Hematopoietic multipotent progenitor cell treated with erythropoietin and hydrocortisone succinate and interleukin-3 and kit ligand, for 8 days (in vitro differentiated cells): Measurements from ENCODE around the gene CCNL1.
"Not testable (repeated sequence)": the region's sequence is repeated elsewhere in the genome, so short reads cannot be mapped to it uniquely, and the experiment has no call there.

Experiments used
- DNase-seq: peaks from one replicate; pipeline ENCODE4 v3.0.0-alpha.2; 2015

The CCNL1 gene

DNA sequence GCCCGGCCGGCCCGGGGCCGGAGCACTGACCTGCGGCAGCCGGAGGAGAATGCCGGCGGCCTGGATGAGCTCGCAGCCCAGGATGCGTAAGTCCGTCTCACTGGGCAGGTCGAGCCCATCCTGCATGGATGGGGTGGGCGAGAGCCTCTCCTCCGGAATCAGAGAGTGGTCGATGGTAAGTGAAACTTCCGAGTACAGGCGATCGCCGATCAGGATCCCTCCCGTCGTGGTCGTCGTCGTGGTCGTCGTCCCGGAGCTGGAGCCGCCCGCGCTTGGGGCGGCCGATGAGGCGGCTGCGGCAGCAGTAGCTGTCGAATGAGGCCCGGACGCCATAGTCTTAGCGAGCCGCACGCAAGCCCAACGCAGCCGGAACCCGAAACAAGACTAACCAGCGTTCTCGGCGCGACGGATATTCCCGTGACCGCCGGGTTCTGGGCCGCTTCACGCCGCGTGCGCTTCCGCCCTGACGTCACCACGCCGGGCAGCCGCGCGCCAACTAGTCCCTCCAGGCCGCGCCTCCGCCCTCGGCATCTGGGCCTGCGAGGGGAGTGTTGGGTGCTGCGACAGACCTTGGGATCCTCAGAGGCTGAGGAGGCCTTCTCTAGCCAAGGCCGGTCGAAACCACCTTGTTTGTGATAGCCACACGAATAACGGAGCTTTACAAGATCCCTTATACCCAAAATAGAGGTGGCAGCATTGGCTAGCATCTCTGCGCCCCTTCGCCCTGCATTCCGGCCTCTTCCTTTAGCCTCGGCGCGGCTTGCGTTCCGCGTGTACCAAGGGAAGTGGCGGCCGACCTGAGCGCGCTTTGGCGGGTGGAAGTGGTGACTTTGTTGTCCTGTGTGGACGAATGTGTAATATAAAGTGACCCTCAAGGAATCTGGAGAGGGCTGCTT is at the start of gene CCNL1:
TSS of gene CCNL1 (minus strand) at position 386 of the 896 bp plus-strand sequence. CDS start at position 333, 53 bp downstream.
- DNase-seq = peak; percentile 96

DNA sequence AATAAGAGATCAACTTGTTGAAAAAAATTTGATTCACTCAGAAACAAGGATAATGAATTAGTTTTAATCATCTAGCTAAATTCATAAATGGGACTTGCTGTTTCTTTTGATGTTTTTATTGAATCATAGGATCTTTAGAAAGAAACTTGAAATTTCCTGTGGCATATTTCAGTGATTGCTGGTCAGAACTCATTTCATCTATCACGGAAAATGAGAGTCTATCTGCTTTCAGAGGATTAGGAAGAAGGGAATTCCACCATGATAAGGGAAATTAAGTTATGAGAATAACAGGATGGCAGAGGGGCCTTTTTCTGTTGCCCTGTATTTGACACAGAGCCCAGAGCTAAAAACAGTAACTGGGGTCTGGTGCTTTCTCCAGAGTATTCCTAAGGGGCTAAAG is 44.9 kb upstream of the CCNL1 start:
- DNase-seq = no peak

DNA sequence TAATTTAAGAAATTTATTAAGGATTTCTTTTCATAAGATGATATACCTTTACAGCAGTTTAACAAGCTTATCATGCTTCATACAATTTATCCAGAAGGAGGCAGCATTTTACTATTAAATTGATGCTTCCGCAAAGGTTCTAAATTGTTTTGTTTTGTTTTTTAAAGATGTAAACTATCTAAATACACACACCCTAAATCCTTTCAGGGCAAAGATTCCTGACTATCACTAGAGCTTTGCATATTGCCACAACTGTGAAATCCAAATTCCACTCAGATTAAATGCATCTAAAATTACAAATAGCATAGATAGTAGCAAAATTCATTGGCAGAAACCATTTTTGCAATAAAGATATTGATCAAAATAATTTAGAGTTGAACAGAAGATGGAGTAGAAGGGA is 44.5 kb upstream of the CCNL1 start:
- peak; percentile 43 for DNase-seq

DNA sequence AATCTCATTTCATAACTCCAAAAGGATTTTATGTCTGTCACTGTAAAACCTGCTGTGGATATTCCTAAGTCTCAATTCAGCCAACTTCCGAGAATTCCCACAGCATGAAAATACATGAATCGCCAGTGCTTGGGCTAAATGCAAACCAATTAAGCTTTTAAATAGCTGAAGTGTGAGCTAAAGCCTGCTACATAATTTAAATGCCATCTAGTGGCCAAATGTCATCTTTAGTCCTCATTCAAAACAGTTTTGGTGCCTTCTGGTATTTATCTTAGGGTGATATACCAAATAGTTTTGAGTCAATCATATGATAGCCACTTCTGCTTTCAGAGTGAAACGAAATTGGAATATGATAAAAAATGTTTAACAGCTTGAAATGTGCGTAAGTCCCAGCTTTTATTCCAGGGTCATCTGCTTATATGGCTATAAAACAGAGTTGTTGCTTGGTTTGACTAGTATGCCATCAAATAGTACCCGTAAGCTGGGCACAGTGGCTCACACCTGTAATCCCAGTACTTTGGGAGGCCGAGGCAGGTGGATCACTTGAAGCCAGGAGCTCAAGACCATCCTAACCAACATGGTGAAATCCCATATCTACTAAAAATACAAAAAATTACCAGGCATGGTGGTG is 41.8 kb upstream of the CCNL1 start:
- DNase-seq = peak; percentile 62

DNA sequence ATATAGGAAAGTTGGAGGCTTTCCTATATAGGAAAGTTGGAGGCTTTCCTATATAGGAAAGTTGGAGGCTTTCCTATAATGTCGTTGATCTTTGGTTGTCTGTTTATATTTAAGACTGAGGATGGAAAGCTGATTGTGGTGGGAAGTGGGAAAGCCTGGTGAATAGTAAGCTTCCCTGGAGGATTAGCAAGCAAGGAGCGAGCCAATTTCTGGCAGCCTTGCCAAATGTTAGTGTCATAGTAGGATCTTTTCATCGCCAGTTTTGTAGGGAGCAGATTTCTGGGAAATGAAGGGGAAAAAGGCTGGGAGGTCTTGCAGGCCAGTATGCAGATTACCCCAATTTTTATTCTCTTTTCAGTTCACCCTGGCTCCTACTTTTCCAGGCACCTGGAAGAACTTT is 39.9 kb upstream of the CCNL1 start:
- DNase-seq = no peak

DNA sequence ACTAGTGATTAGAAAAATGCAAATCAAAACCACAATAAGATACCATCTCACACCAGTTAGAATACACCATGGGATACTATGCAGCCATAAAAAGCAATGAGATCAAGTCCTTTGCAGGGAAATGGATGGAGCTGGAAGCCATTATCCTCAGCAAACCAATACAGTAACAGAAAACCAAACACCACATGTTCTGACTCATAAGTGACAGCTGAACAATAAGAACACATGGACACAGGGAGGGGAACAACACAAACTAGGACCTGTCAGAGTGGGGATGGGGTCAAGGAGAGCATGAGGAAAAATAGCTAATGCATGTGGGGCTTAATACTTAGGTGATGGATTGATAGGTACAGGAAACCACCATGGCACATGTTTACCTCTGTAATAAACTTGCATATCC is 36.0 kb upstream of the CCNL1 start:
- no peak for DNase-seq

DNA sequence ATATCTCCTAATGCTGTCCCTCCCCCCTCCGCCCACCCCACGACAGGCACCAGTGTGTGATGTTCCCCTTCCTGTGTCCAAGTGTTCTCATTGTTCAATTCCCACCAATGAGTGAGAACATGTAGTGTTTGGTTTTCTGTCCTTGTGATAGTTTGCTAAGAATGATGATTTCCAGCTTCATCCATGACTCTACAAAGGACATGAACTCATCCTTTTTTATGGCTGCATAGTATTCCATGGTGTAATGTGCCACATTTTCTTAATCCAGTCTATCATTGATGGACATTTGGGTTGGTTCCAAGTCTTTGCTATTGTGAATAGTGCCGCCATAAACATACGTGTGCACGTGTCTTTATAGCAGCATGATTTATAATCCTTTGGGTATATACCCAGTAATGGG is 31.2 kb upstream of the CCNL1 start:
- DNase-seq = not testable (repeated sequence)

DNA sequence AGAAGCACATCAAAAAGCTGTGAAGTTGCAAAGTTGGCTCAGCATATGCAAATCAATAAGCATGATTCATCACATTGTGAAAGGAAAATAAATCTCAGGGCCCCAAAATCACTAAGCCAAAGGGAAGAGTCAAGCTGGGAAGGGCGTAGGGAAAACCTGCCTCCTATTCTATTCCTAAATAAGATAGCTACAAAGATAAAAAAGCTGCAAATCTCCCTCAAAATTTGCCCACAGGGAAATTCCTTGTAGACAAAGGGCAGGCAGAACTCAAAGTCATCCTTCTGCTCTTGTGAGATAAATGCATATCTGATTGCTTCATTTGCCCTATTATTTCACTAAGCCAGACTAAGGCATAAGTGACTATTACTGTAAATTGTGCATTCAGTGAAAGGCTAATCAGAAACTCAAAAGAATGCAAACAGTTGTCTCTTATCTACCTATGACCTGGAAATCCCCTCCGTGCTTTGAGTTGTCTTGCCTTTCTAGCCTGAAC is 30.5 kb upstream of the CCNL1 start:
- DNase-seq = peak; percentile 57

DNA sequence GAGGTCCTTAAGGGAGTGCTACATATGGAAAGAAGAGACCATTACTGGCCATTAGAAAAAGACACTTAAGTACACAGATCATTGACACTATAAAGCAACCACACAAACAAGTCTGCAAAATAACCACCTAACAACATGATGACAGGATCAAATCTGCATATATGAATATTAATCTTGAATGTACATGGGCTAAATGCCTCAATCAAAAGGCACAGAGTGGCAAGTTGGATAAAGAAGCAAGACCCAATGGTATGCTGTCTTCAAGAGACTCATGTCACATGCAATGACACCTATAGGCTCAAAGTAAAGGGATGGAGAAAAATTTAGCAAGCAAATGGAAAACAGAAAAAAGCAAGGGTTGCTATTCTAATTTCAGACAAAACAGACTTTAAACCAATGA is 28.4 kb upstream of the CCNL1 start:
- no peak for DNase-seq

DNA sequence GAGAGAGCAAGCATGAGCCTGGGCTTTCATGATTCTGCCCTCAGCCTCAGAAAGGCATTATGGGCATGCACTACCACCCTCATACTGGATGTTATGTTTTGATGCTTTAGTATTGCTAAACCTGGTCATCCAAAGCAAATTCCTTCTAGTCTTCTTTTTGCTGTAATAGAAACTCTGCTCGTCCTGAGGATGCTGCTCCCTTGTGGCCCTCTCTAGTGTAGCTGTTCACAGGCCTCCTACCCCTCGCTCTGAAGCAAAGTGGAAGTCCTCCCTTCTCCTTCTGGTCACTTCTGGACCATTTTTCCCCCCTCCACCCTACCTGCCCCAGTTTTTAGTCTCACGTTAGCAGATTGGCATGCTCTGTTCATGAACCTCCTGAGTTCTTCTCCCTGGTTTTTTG is 22.9 kb upstream of the CCNL1 start:
- DNase-seq = no peak

DNA sequence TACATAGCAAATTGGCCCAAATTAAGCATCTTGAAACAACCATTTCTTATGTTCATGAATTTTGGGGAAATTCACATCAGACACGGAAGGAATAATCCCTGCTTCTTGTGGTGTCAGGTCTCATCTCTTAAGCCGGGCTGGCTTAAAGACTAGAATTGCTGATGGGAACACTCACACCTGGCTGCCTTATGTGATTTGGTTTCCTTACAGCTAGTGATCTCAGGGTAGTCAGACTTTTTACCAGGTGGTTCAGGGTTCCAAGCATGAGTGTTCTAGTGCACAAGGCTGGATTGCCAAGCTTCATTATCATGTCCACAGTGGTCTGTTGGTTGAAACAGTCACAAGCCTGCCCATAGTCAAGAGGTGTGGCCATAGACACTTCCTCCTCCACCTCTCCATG is 20.3 kb upstream of the CCNL1 start:
- no peak for DNase-seq

DNA sequence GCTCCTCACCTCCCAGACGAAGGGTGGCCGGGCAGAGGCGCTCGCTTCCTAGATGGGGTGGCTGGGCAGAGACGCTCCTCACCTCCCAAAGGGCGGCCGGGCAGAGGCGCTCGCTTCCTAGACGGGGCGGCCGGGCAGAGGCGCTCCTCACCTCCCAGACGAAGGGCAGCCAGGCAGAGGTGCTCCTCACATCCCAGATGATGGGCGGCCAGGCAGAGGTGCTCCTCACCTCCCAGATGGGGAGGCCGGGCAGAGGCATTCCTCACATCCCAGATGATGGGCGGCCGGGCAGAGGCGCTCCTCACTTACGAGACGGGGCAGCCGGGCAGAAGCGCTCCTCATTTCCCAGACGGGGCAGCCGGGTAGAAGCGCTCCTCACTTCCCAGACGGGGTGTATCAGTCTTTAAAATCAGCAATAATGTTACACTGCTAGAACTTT is 19.4 kb upstream of the CCNL1 start:
- DNase-seq = no peak

DNA sequence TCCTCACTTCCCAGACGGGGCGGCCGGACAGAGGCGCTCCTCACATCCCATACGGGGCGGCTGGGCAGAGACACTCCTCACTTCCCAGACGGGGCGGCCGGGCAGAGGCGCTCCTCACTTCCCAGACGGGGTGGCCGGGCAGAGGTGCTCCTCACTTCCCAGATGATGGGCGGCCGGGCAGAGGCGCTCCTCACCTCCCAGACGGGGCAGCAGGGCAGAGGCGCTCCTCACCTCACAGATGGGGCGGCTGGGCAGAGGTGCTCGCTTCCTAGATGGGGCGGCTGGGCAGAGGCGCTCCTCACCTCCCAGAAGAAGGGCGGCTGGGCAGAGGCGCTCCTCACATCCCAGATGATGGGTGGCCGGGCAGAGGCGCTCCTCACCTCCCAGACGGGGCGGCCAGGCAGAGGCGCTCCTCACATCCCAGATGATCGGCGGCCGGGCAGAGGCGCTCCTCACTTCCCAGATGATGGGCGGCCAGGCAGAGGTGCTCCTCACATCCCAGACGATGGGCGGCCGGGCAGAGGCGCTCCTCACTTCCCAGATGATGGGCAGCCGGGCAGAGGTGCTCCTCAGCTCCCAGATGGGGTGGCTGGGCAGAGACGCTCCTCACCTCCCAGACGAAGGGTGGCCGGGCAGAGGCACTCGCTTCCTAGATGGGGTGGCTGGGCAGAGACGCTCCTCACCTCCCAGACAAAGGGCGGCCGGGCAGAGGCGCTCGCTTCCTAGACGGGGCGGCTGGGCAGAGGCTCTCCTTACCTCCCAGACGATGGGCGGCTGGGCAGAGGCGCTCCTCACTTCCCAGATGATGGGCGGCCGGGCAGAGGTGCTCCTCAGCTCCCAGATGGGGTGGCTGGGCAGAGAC is 18.8 kb upstream of the CCNL1 start:
- not testable (repeated sequence) for DNase-seq

DNA sequence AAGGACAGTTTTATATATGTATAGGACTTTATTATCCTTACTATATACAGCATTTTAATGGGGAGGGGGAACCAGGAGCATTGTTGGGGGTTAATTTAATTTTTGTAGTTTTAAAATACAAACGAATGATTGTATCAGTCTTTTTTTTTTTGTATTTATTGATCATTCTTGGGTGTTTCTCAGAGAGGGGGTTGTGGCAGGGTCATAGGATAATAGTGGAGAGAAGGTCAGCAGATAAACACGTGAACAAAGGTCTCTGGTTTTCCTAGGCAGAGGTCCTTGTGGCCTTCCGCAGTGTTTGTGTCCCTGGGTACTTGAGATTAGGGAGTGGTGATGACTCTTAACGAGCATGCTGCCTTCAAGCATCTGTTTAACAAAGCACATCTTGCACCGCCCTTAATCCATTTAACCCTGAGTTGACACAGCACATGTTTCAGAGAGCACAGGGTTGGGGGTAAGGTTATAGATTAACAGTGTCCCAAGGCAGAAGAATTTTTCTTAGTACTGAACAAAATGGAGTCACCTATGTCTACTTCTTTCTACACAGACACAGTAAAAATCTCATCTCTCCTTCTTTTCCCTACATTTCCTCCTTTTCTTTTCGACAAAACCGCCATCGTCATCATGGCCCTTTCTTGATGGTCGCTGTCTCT is 18.0 kb upstream of the CCNL1 start:
- DNase-seq = not testable (repeated sequence)

DNA sequence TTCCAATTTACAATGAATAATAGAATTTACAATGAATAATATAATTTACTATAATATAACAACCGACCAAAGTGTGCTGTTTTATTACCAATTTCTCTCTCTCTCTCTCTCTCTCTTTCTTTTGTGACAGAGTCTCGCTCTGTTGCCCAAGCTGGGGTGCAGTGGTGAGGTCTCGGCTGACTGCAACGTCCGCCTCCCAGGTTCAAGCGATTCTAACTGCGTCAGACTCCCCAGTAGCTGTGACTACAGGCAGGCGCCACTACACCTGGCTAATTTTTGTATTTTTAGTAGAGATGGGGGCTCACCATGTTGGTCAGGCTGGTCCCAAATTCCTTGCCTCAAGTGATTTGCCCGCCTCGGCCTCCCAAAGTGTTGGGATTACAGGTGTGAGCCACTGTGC is 17.0 kb upstream of the CCNL1 start:
- DNase-seq = no peak

DNA sequence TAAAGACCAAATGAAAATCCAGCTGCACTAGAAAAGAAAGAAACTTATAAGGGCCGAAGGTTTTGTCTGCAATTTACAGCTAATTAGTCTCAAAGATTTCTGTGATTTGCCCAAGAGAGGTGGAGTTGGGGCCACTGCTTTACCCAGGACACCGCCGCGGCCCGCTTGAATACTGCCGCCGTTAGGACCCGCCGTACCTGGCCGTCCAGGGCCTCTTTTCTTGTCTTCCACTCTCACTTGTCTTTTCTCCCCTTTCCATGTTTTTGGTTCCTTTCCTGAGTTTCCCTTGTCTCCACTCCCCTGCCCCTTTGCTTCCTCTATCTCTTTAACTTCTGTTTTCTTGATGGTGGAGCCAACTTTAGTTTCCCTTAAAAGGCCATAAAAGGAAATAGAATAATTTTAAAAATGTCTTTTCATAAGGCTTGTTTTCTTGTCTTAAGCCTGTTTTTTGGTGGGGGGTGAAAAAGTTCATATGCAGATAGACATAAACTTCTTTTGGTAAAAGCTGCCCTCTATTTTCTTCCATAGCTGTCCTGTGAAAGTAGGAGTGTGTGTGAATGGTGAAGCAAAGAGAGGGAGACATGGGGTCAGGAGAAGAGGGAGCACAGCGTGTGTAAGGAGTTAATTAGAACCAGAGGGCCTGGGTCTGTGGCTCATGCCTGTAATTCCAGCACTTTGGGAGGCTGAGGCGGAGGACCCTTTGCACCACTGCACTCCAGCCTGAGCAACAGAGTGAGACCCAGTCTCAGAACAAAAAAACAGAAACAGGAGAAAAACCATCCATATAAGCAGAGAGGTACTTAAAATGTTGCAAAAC is 16.0 kb upstream of the CCNL1 start:
- no peak for DNase-seq

DNA sequence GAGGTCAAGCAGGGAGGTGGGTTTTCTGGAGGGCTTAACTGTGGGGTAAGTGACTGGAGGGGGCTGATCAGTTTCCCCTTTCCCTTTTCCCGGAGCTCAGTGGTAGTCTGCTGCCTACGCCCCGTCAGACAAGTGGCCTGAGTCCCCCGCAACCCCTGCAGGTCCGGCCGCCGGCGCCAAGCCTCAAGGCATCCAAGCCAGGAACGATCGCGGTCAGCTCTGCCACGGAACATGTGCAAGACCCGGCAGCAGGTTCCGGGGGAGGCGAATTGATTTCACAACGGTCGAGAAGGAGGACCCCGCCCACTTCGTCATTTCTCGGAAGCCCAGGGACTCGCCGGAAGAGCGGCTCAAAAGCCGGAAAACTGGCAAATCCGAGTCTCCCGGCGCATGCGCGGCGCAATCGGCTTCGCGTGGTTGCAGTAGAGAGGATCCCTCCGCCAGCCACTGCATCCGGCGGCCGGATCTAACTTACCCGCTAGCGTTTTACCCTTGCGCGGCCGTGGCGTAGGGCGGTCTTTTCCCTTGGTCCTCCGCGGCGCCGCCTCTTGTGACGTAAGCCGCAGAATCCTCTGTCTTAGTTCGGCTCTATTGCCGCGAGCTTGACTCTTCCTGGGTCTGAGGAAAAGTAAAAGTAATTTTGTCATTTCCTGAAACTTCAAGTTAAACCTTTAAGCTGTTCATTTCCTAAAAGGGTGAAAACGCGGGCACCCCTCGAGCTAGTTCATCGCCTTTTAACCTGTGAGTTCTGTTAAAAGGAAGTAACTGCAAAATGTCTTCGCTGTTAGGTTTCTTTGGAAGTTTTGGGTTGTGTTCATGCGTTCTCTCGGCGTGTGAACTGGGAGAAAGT is 14.9 kb upstream of the CCNL1 start:
- peak; percentile 99 for DNase-seq

DNA sequence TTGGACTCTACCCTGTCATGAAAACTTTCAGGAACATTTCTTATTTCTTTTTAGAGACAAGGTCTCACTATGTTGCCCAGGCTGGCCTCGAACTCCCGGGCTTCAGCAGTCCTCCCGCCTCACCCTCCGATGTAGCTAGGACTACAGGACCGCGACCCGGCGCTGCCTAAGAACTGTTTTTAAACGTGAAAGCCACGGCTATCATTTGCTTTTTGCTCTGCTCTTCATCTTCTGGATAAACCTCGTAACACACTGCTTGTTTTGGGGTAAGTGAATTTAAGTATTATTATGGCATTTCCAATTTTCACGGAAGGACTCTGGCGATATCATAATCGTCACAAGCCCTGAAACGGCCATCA is 14.3 kb upstream of the CCNL1 start:
- no peak for DNase-seq

DNA sequence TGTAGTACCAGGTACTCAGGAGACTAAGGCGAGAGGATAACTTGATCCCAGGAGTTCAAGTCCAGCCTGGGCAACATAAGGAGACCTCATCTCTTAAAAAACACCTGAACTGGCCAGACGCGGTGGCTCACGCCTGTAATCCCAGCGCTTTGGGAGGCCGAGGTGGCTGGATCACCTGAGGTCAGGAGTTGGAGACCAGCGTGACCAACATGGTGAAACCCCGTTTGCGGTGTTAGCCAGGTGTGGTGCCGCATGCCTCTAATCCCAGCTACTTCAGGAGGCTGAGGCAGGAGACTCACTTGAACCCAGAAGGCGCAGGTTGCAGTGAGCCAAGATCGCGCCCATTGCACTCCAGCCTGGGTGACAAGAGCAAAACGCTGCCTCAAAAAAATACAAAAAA is 13.4 kb upstream of the CCNL1 start:
- DNase-seq = not testable (repeated sequence)

DNA sequence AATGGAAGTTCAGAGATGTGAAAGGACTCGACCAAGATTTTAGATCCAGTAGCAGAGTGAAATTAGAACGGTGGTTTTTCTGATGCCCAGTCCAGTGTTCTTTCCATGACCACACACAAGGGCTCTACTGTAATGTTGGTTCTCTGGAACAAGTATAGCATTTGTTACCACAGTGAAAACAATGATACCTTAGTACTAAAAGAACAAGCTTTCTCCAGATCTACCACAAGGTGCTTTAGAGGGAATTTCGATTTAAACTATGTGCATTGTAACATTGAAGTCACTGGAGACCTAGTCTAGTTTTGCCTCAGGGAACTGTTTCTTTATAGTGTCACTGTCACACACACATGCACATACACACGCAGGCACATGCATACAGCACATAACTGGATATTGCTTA is 12.8 kb upstream of the CCNL1 start:
- DNase-seq = no peak

DNA sequence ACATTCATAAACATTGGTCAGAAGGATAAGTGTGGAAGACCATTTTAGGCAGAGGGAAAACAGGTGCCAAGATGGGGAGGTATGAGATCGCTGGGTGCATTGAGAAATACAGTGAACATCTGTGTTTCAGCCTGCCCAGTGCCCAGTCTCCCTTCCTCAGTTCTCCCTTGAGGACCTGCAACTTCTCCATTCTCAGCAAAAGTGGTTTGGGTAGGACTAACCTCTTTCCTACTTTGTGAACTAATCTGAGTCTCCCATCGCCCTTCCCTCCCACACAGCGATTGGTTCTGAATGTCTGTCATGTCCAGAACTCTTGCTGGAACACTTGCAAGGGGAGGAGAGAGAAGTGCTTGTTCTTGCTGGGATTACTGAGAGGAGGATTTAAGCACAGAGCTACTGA is 10.9 kb upstream of the CCNL1 start:
- DNase-seq = no peak
